Measurements from ENCODE around the gene RBBP8.

Gene RBBP8

DNA sequence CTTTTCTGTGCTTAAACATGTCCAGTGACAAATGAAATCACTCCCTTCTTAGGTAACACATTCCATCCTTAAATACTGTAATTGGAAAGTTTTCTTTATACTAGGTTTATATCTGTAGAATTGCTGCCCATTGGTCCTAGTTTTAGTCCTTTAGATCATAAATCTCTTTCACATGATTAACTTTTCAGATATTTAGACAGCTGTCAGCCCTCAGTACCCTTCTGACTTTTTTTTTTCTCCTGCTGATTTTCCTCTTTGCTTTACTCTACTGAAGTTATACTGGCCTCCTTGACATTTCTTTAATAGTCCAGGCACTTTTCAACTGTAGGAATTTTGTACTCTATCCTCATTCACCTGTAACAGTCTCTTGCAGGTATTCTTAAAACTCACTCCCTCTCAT lies 28.9 kb downstream of the RBBP8 start:
- Histone ChIP-seq H3K79me2 (ENCODE audit: insufficient read depth, low read length) (peaks cover 94% of the 10 kb centered on the region), H3K9me2 (replicated peaks; ENCODE audit: insufficient read depth, low read length) (no peaks in the 10 kb centered on the region), H3K9ac (ENCODE audit: low read length) (no peak overlapping the region), H2AFZ (ENCODE audit: low read depth, low read length, severe bottlenecking) (no peak overlapping the region), H3K4me2 (ENCODE audit: low read depth, low read length, poor library complexity, severe bottlenecking) (no peak overlapping the region), H3K9me3 (ENCODE audit: insufficient read depth, low read length) (no peaks in the 10 kb centered on the region), H3K4me3 (ENCODE audit: insufficient read depth, low read length, poor library complexity, severe bottlenecking) (no peak overlapping the region), H3K36me3 (ENCODE audit: low read length) (peaks cover 63% of the 10 kb centered on the region), H3K27ac (ENCODE audit: low read depth, low read length) (no peak overlapping the region), H4K20me1 (ENCODE audit: low read depth, low read length) (peaks cover 47% of the 10 kb centered on the region), H3F3A (ENCODE audit: insufficient read depth) (peaks cover 21% of the 10 kb centered on the region; the same call in 1 of the 2 replicates), H3K27me3 (ENCODE audit: low read length) (no peaks in the 10 kb centered on the region)
- TF ChIP-seq CTCF (IDR thresholded peaks at IDR 0.05; ENCODE audit: insufficient read depth, low read length, poor library complexity, severe bottlenecking) (no peak), EZH2phosphoT487 (conservative IDR thresholded peaks at IDR 0.05; ENCODE audit: low read length) (no peak)

- no peak overlapping the region for H3K9ac ChIP-seq (ENCODE audit: low read length)
- no peaks in the 10 kb centered on the region for H3K27me3 ChIP-seq (ENCODE audit: low read length)
- H4K20me1 ChIP-seq (ENCODE audit: low read depth, low read length): peaks cover 40% of the 10 kb centered on the region
- H3F3A ChIP-seq (ENCODE audit: insufficient read depth): peaks cover 24% of the 10 kb centered on the region
- no peak overlapping the region for H3K27ac ChIP-seq (ENCODE audit: low read depth, low read length)
- H3K79me2 ChIP-seq (ENCODE audit: insufficient read depth, low read length): peaks cover 91% of the 10 kb centered on the region
- peaks cover 52% of the 10 kb centered on the region for H3K36me3 ChIP-seq (ENCODE audit: low read length)
- H3K4me3 ChIP-seq (ENCODE audit: insufficient read depth, low read length, poor library complexity, severe bottlenecking): no peak overlapping the region
- no peak overlapping the region for H2AFZ ChIP-seq (ENCODE audit: low read depth, low read length, severe bottlenecking)
- no peak overlapping the region for H3K4me2 ChIP-seq (ENCODE audit: low read depth, low read length, poor library complexity, severe bottlenecking)
- TF ChIP-seq CTCF (IDR thresholded peaks at IDR 0.05; ENCODE audit: insufficient read depth, low read length, poor library complexity, severe bottlenecking) (no peak), EZH2phosphoT487 (conservative IDR thresholded peaks at IDR 0.05; ENCODE audit: low read length) (no peak)
- H3K9me3 ChIP-seq (ENCODE audit: insufficient read depth, low read length): no peaks in the 10 kb centered on the region
- H3K9me2 ChIP-seq (replicated peaks; ENCODE audit: insufficient read depth, low read length): no peaks in the 10 kb centered on the region
Measured at GRCh38 chr18:22964116-22964515, 31.0 kb downstream of the RBBP8 start.

DNA sequence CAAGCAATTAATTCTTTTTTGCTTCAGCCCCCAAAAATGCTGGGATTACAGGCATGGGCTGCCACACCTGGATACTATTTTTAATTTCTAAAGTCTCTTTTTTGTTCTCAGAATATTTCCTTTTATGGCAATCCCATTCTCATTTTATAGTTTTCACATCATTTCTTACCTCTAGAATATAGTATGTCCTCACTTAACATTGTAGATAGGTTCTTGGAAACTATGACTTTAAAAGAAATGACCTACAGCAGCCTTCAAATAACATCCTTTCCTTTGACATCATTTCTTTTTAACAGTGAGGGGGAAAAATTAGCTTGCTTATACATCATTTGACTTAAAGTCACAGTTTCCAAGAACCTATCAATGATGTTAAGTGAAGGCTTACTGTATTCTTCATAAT lies 31.6 kb downstream of the RBBP8 start:
- Histone ChIP-seq H4K20me1 (ENCODE audit: low read depth, low read length) (peaks cover 38% of the 10 kb centered on the region), H3K9me3 (ENCODE audit: insufficient read depth, low read length) (no peaks in the 10 kb centered on the region), H3K27ac (ENCODE audit: low read depth, low read length) (no peak overlapping the region), H3K4me2 (ENCODE audit: low read depth, low read length, poor library complexity, severe bottlenecking) (no peak overlapping the region), H3K27me3 (ENCODE audit: low read length) (no peaks in the 10 kb centered on the region), H3F3A (ENCODE audit: insufficient read depth) (peaks cover 24% of the 10 kb centered on the region), H3K9me2 (replicated peaks; ENCODE audit: insufficient read depth, low read length) (no peaks in the 10 kb centered on the region), H3K79me2 (ENCODE audit: insufficient read depth, low read length) (peaks cover 86% of the 10 kb centered on the region), H2AFZ (ENCODE audit: low read depth, low read length, severe bottlenecking) (no peak overlapping the region), H3K9ac (ENCODE audit: low read length) (no peak overlapping the region), H3K4me3 (ENCODE audit: insufficient read depth, low read length, poor library complexity, severe bottlenecking) (no peak overlapping the region), H3K36me3 (ENCODE audit: low read length) (peaks cover 53% of the 10 kb centered on the region)
- no peak for TF ChIP-seq CTCF (IDR thresholded peaks at IDR 0.05; ENCODE audit: insufficient read depth, low read length, poor library complexity, severe bottlenecking)
- no peak for TF ChIP-seq EZH2phosphoT487 (conservative IDR thresholded peaks at IDR 0.05; ENCODE audit: low read length)
